Cerebellar nuclear complex (tissue), 1 donor: ENCODE measurements around the gene DTL.

Source experiments
- DNase-seq, 2 experiments: peaks; one replicate each; lab custom pipeline; 2025; lab: John Stamatoyannopoulos, UW

DTL gene

GRCh38 chr1:212097360-212097759 is 61.8 kb downstream of the DTL start:
- DNase-seq: no peak

- no peak for DNase-seq
Observed at GRCh38 chr1:212098310-212098709, 62.8 kb downstream of the DTL start.

- no peak for DNase-seq
Observed at GRCh38 chr1:212098771-212099170, 63.2 kb downstream of the DTL start.

- no peak for DNase-seq
Observed at GRCh38 chr1:212101251-212101650, 65.7 kb downstream of the DTL start.

- no peak for DNase-seq
Observed at GRCh38 chr1:212101735-212102134, 66.2 kb downstream of the DTL start.

- DNase-seq: no peak
Observed at GRCh38 chr1:212104586-212105325, 69.2 kb downstream of the DTL start.

GRCh38 chr1:212106286-212106792 is 70.8 kb downstream of the DTL start:
- DNase-seq: no peak

GRCh38 chr1:212107481-212107880 is 71.9 kb downstream of the DTL start:
- no peak for DNase-seq

GRCh38 chr1:212108187-212108586 is 72.6 kb downstream of the DTL start:
- no peak for DNase-seq

GRCh38 chr1:212108981-212109380 is 73.4 kb downstream of the DTL start:
- DNase-seq: no peak

GRCh38 chr1:212109728-212110127 is 74.2 kb downstream of the DTL start:
- no peak for DNase-seq

- no peak for DNase-seq
Observed at GRCh38 chr1:212110617-212111016, 75.1 kb downstream of the DTL start.

GRCh38 chr1:212111536-212111935 is 76.0 kb downstream of the DTL start:
- DNase-seq: no peak

GRCh38 chr1:212113706-212114105 is 78.2 kb downstream of the DTL start:
- DNase-seq: no peak

GRCh38 chr1:212118167-212118871 is 82.8 kb downstream of the DTL start:
- no peak for DNase-seq

GRCh38 chr1:212118872-212119260 is 83.3 kb downstream of the DTL start:
- DNase-seq: no peak

GRCh38 chr1:212119397-212119837 is 83.9 kb downstream of the DTL start:
- DNase-seq: no peak

GRCh38 chr1:212119863-212120262 is 84.3 kb downstream of the DTL start:
- DNase-seq: no peak

GRCh38 chr1:212121779-212122178 is 86.2 kb downstream of the DTL start:
- DNase-seq: no peak

- DNase-seq: no peak
Observed at GRCh38 chr1:212124690-212125582, 89.4 kb downstream of the DTL start.

- no peak for DNase-seq
Observed at GRCh38 chr1:212125654-212126053, 90.1 kb downstream of the DTL start.

- no peak for DNase-seq
Observed at GRCh38 chr1:212127221-212127620, 91.7 kb downstream of the DTL start.
